GM23248 (cell line): ENCODE results near the gene RCE1.

Experiments
- EZH2 ChIP-seq: fragments of 200-600 bp; sonication (generic); IDR thresholded peaks from 2 replicates; pipeline ENCODE4 v1.6.1; 2018; ENCODE audit warnings: antibody characterized with exemption, mild to moderate bottlenecking; ENCODE audit not compliant: insufficient read depth, poor library complexity, severe bottlenecking
- EZH2phosphoT487 ChIP-seq: fragments of 200-600 bp; sonication (generic); IDR thresholded peaks from 2 replicates; pipeline ENCODE4 v1.6.1; 2018; ENCODE audit warnings: antibody characterized with exemption, moderate library complexity, mild to moderate bottlenecking, low read depth; ENCODE audit not compliant: insufficient read depth

DNA sequence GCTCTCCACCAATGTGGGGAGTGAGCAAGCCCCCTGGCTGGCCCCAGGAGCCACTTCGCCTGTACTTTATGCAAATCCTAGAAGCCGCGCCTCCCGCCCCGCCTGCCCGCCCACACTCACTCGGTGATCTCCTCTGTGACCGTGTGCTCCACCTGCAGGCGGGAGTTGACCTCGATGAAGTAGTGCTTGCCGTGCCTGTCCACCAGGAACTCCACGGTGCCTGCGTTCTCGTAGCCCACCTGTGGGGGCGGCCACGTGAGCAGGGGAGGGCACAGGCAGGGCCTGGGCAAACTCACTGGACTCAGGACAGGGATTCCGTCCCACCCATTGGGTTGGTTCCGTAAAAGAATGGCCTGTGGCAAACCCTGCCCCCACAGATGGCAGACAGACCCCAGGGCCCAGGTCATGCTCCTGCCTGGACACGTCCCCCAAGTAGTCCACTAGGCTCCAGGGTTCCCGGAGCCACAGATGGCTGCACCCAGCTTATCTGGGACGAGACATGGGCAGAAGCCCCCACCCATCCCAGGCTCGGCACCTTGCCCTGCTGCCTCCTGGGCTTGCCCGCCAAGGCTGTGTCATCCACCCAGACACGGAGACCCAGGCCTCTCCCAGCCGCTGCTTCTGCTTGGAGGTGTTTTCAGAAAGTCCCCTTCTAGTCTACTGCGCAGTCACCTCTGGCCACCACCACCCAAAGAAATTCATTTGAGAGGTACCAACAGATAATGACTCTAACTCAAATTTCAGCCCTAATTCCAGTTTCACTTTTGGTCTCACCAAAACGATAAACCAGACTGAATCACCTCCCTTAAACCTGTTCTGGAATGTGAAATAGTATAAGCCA is 25.7 kb downstream of the RCE1 start:
- no peak for TF ChIP-seq EZH2phosphoT487
- TF ChIP-seq EZH2, result no peak
